ENCODE measurements around the gene PSIP1.

The PSIP1 gene

GRCh38 chr9:15426019-15426418, 84.8 kb downstream of the PSIP1 start:
- Histone ChIP-seq H3K27me3 (ENCODE audit: insufficient read depth, low read depth, severe bottlenecking) (no peaks in the 10 kb centered on the region), H3K27ac (no peak overlapping the region), H3K4me3 (ENCODE audit: low read depth, low read length) (no peak overlapping the region), H3K36me3 (peaks cover 48% of the 10 kb centered on the region), H3K9me3 (ENCODE audit: severe bottlenecking) (no peaks in the 10 kb centered on the region)
- no peak for TF ChIP-seq CTCF (IDR thresholded peaks at IDR 0.05; ENCODE audit: low read depth, low read length)
- DNase-seq, result no peak

GRCh38 chr9:15423231-15423985, 87.4 kb downstream of the PSIP1 start:
- peak overlapping the region; percentile 99 for H3K4me3 ChIP-seq (ENCODE audit: low read depth, low read length)
- H3K27me3 ChIP-seq (ENCODE audit: insufficient read depth, low read depth, severe bottlenecking), result no peaks in the 10 kb centered on the region
- no peak for DNase-seq
- no peaks in the 10 kb centered on the region for H3K9me3 ChIP-seq (ENCODE audit: severe bottlenecking)
- peaks cover 40% of the 10 kb centered on the region for H3K36me3 ChIP-seq
- TF ChIP-seq CTCF (IDR thresholded peaks at IDR 0.05; ENCODE audit: low read depth, low read length), result no peak
- H3K27ac ChIP-seq, result peak overlapping the region; percentile 91

- Histone ChIP-seq H3K9me3 (ENCODE audit: severe bottlenecking) (no peaks in the 10 kb centered on the region), H3K4me3 (ENCODE audit: low read depth, low read length) (peak within 1 kb of the TSS; percentile 99), H3K27ac (peak within 1 kb of the TSS; percentile 91), H3K36me3 (peaks cover 39% of the 10 kb centered on the region), H3K27me3 (ENCODE audit: insufficient read depth, low read depth, severe bottlenecking) (no peaks in the 10 kb centered on the region)
- no peak for TF ChIP-seq CTCF (IDR thresholded peaks at IDR 0.05; ENCODE audit: low read depth, low read length)
- peak; percentile 95 for DNase-seq
These were observed 88.2 kb downstream of the PSIP1 start, which contains the start of gene SNAPC3 for GRCh38 chr9:15422372-15423230. Gene SNAPC3, plus strand, starts transcription at chr9:15422876. Its CDS starts 4 bp downstream, at chr9:15422880.

GRCh38 chr9:15421990-15422371, 88.8 kb downstream of the PSIP1 start:
- Histone ChIP-seq H3K36me3 (peaks cover 32% of the 10 kb centered on the region), H3K4me3 (ENCODE audit: low read depth, low read length) (peak overlapping the region; percentile 99), H3K9me3 (ENCODE audit: severe bottlenecking) (no peaks in the 10 kb centered on the region), H3K27me3 (ENCODE audit: insufficient read depth, low read depth, severe bottlenecking) (no peaks in the 10 kb centered on the region), H3K27ac (peak overlapping the region; percentile 91)
- DNase-seq, result no peak
- TF ChIP-seq CTCF (IDR thresholded peaks at IDR 0.05; ENCODE audit: low read depth, low read length), result no peak

GRCh38 chr9:15421532-15421931, 89.2 kb downstream of the PSIP1 start:
- Histone ChIP-seq H3K36me3 (peaks cover 28% of the 10 kb centered on the region), H3K9me3 (ENCODE audit: severe bottlenecking) (no peaks in the 10 kb centered on the region), H3K27ac (no peak overlapping the region), H3K4me3 (ENCODE audit: low read depth, low read length) (no peak overlapping the region; the same call in 1 of the 2 replicates), H3K27me3 (ENCODE audit: insufficient read depth, low read depth, severe bottlenecking) (no peaks in the 10 kb centered on the region)
- DNase-seq, result no peak
- no peak for TF ChIP-seq CTCF (IDR thresholded peaks at IDR 0.05; ENCODE audit: low read depth, low read length)
